H1 (cell line): ENCODE data around the gene ABCC2. TPM values are rescaled to one million over a fixed set of nuclear protein-coding genes. Genes with fewer than 3 reads are reported as not detected.

Experiments
- CTCF ChIA-PET: fragments of 300-600 bp; sonication (Branson Sonifier 250); formaldehyde crosslinking; loops from one replicate; lab custom pipeline; 2021; ENCODE audit not compliant: partially characterized antibody; lab: Charles Lee
- POLR2A ChIA-PET: fragments of 300-600 bp; sonication (Branson Sonifier 250); formaldehyde crosslinking; loops from one replicate; lab custom pipeline; 2021; ENCODE audit warnings: inconsistent platforms; ENCODE audit not compliant: partially characterized antibody; lab: Charles Lee
- DNase-seq, 2 experiments: peaks; one replicate each; pipeline versions ENCODE4 v3.0.0 to v3.0.0-alpha.2; 2010 to 2022; ENCODE audit warnings: low spot score in 2 of 2, low read depth in 1 of 2, mixed read lengths in 1 of 2
- FAIRE-seq: peaks from 2 replicates; lab custom pipeline; 2011; peaks lifted over from hg19 to GRCh38; lab: Jason Lieb, UNC
- H2AFZ ChIP-seq: 2 replicates; pipeline ENCODE4 v1.8.1; 2012; ENCODE audit warnings: low read length, inconsistent platforms
- H2AK5ac ChIP-seq: 2 replicates; pipeline ENCODE4 v1.6.1; 2013; ENCODE audit warnings: low read depth, low read length
- H2BK120ac ChIP-seq: replicated peaks from 2 replicates; pipeline ENCODE3; 2013; ENCODE audit warnings: low read depth, low read length, inconsistent platforms
- H2BK12ac ChIP-seq: 2 replicates; pipeline ENCODE4 v1.6.1; 2013; ENCODE audit warnings: low read depth, low read length
- H2BK15ac ChIP-seq: 2 replicates; pipeline ENCODE4 v1.6.1; 2013; ENCODE audit warnings: low read length
- H2BK20ac ChIP-seq: 2 replicates; pipeline ENCODE4 v1.6.1; 2013; ENCODE audit warnings: low read length
- H2BK5ac ChIP-seq: 2 replicates; pipeline ENCODE4 v1.6.1; 2013; ENCODE audit warnings: low read depth, low read length
- H3K14ac ChIP-seq: 2 replicates; pipeline ENCODE4 v1.6.1; 2013; ENCODE audit warnings: inconsistent platforms; ENCODE audit not compliant: insufficient read length
- H3K18ac ChIP-seq: 2 replicates; pipeline ENCODE4 v1.6.1; 2013; ENCODE audit warnings: low read length; ENCODE audit errors: extremely low read depth
- H3K23ac ChIP-seq: 2 replicates; pipeline ENCODE4 v1.6.1; 2013; ENCODE audit warnings: inconsistent platforms; ENCODE audit not compliant: insufficient read length
- H3K23me2 ChIP-seq: 2 replicates; pipeline ENCODE4 v1.6.1; 2013; ENCODE audit warnings: low read depth, low read length
- H3K27ac ChIP-seq: 2 replicates; pipeline ENCODE4 v1.6.1; 2011; ENCODE audit warnings: low read depth, low read length, inconsistent platforms
- H3K27me3 ChIP-seq, 4 experiments: replicated peaks in 1 of 4; 1 replicate in 1 of 4; 2 replicates in 3 of 4; pipeline versions ENCODE4 v1.6.1 to v1.8.1; 2011 to 2013; ENCODE audit warnings: low read length in 3 of 4, mild to moderate bottlenecking in 3 of 4, inconsistent platforms in 2 of 4, mixed read lengths in 2 of 4, moderate library complexity in 1 of 4; ENCODE audit not compliant: control insufficient read depth in 3 of 4, insufficient read depth in 3 of 4; ENCODE audit errors: extremely low read depth in 1 of 4
- H3K36me3 ChIP-seq, 4 experiments: 2 replicates each; pipeline versions ENCODE4 v1.6.1 to v1.8.1; 2011 to 2013; ENCODE audit warnings: mild to moderate bottlenecking in 4 of 4, low read length in 3 of 4, moderate library complexity in 2 of 4, control low read depth in 1 of 4, inconsistent platforms in 1 of 4; ENCODE audit not compliant: insufficient read depth in 4 of 4, control insufficient read depth in 2 of 4
- H3K4ac ChIP-seq: replicated peaks from 2 replicates; pipeline ENCODE3; 2013; ENCODE audit warnings: low read length, low read depth, mixed read lengths, inconsistent platforms; ENCODE audit not compliant: insufficient read length
- H3K4me1 ChIP-seq, 4 experiments: replicated peaks in 1 of 4; 1 replicate in 1 of 4; 2 replicates in 3 of 4; pipeline versions ENCODE4 v1.6.1 to v1.8.1; 2011 to 2013; ENCODE audit warnings: low read length in 3 of 4, inconsistent platforms in 2 of 4, mixed read lengths in 1 of 4; ENCODE audit not compliant: insufficient read depth in 4 of 4, control insufficient read depth in 3 of 4
- H3K4me2 ChIP-seq, 2 experiments: 2 replicates each; pipeline versions ENCODE4 v1.6.1 to v1.8.1; 2011 to 2013; ENCODE audit warnings: low read depth in 2 of 2, low read length in 2 of 2, control low read depth in 1 of 2, inconsistent platforms in 1 of 2, mild to moderate bottlenecking in 1 of 2; ENCODE audit not compliant: insufficient read depth in 1 of 2
- H3K4me3 ChIP-seq, 4 experiments: fragments of 200-600, 300-600 bp in 1 of 4; sonication (generic), shearing (Covaris generic), sonication (Bioruptor Twin) in 1 of 4; 2 replicates each; pipeline versions ENCODE4 v1.5.1 to v1.8.1; 2011 to 2016; ENCODE audit warnings: low read length in 4 of 4, low read depth in 3 of 4, control low read depth in 2 of 4, inconsistent platforms in 2 of 4, mild to moderate bottlenecking in 2 of 4, mixed read lengths in 1 of 4, moderate library complexity in 1 of 4; ENCODE audit not compliant: insufficient read depth in 2 of 4; ENCODE audit errors: extremely low read depth in 1 of 4
- H3K56ac ChIP-seq: replicated peaks from 2 replicates; pipeline ENCODE3; 2013; ENCODE audit warnings: low read depth, mild to moderate bottlenecking, mixed read lengths, low read length, inconsistent platforms; ENCODE audit not compliant: insufficient read length
- H3K79me1 ChIP-seq: 2 replicates; pipeline ENCODE4 v1.6.1; 2013; ENCODE audit warnings: low read depth, low read length, control low read depth
- H3K79me2 ChIP-seq, 2 experiments: 2 replicates each; pipeline versions ENCODE4 v1.6.1 to v1.8.1; 2012 to 2013; ENCODE audit warnings: low read length in 2 of 2, mild to moderate bottlenecking in 2 of 2, inconsistent platforms in 1 of 2; ENCODE audit not compliant: insufficient read depth in 2 of 2, control insufficient read depth in 1 of 2
- H3K9ac ChIP-seq, 4 experiments: replicated peaks in 1 of 4; 1 replicate in 1 of 4; 2 replicates in 3 of 4; pipeline versions ENCODE4 v1.6.1 to v1.8.1; 2011 to 2013; ENCODE audit warnings: low read depth in 3 of 4, low read length in 3 of 4, control low read depth in 2 of 4, mild to moderate bottlenecking in 2 of 4, moderate library complexity in 2 of 4, inconsistent platforms in 1 of 4; ENCODE audit errors: extremely low read depth in 1 of 4
- H3K9me3 ChIP-seq, 2 experiments: 2 replicates each; pipeline versions ENCODE4 v1.6.1 to v1.8.1; 2012 to 2013; ENCODE audit warnings: mild to moderate bottlenecking in 2 of 2, moderate library complexity in 2 of 2, control low read depth in 1 of 2, inconsistent platforms in 1 of 2, low read depth in 1 of 2, low read length in 1 of 2, mixed read lengths in 1 of 2; ENCODE audit not compliant: insufficient read depth in 2 of 2
- H4K20me1 ChIP-seq, 2 experiments: replicated peaks in 1 of 2; 2 replicates each; pipeline versions ENCODE3 to v1.8.1; 2011 to 2013; ENCODE audit warnings: inconsistent platforms in 2 of 2, low read length in 2 of 2, mild to moderate bottlenecking in 1 of 2; ENCODE audit not compliant: insufficient read depth in 2 of 2, control insufficient read depth in 1 of 2
- H4K5ac ChIP-seq: 2 replicates; pipeline ENCODE4 v1.6.1; 2013; ENCODE audit warnings: low read length, low read depth, mixed read lengths, inconsistent platforms; ENCODE audit not compliant: insufficient read length
- H4K8ac ChIP-seq: 2 replicates; pipeline ENCODE4 v1.8.0; 2013; ENCODE audit warnings: mild to moderate bottlenecking, moderate library complexity, low read length, inconsistent platforms; ENCODE audit not compliant: insufficient read depth; ENCODE audit errors: extremely low read depth
- H4K91ac ChIP-seq: replicated peaks from 2 replicates; pipeline ENCODE3; 2013; ENCODE audit warnings: low read length, mixed read lengths, inconsistent platforms; ENCODE audit not compliant: insufficient read length
- ATF2 ChIP-seq: IDR thresholded peaks from 2 replicates; pipeline ENCODE4 v1.6.1; 2012; ENCODE audit warnings: low read length, inconsistent platforms
- CBX5 ChIP-seq: fragments of 300-800, 300-1000 bp; sonication (generic); IDR thresholded peaks from 2 replicates; pipeline ENCODE4 v1.7.1; 2016; ENCODE audit warnings: antibody characterized with exemption, low read length, low read depth
- CHD2 ChIP-seq: IDR thresholded peaks from 2 replicates; pipeline ENCODE4 v1.6.1; 2012; ENCODE audit warnings: low read length, improper control_type of control experiment
- YY1 ChIP-seq: IDR thresholded peaks from 2 replicates; pipeline ENCODE4 v1.6.1; 2011; ENCODE audit warnings: low read depth, mild to moderate bottlenecking, low read length
- WGBS, 2 experiments: shearing (Covaris generic) in 1 of 2; methylation state at CpG; one replicate each; pipeline versions ENCODE4 v1.1.6 to v1.1.7; 2013 to 2015; ENCODE audit warnings: low lambda C conversion rate in 2 of 2, mixed read lengths in 2 of 2, inconsistent platforms in 1 of 2, low coverage in 1 of 2, missing lambda C conversion rate in 1 of 2; ENCODE audit not compliant: insufficient replicate concordance in 2 of 2, insufficient coverage in 1 of 2, insufficient read length in 1 of 2; ENCODE audit errors: extremely low coverage in 1 of 2, missing lambda C conversion rate in 1 of 2; 5-methylcytosine and 5-hydroxymethylcytosine counted together
- polyA plus RNA-seq, 7 experiments: library from polyadenylated mRNA; depleted of rRNA in 3 of 7; stranded (reverse) in 5 of 7; unstranded in 2 of 7; fragments of >200 nt in 5 of 7; fragments of 200-250 nt in 2 of 7; gene quantifications; 1 replicate in 5 of 7; 2 replicates in 1 of 7; 4 replicates in 1 of 7; pipeline versions ENCODE4 v1.2.1 to v1.2.3, GENCODE V29; 2011 to 2013; ENCODE audit warnings: missing spikeins in 2 of 7, mixed read lengths in 2 of 7
- total RNA-seq: library from RNA; stranded (reverse); fragmentation: NEBNext Ultra II Directional; extraction: Animal tissue kit (Norgen Biotek cat#: 25700); gene quantifications from 2 replicates; pipeline ENCODE4 v1.2.1, GENCODE V29; 2021

ABCC2 gene
- total and polyA plus RNA-seq, 2 of the 8 experiments (the other 6 are each of a cell fraction or from before 2014, with no cell fraction given): 0.74 to 1.1 TPM

GRCh38 chr10:99733366-99733765 is 49.1 kb upstream of the ABCC2 start:
- TF ChIP-seq CHD2 (no peak), CBX5 (no peak), YY1 (no peak), ATF2 (no peak)
- Histone ChIP-seq H2AFZ (no peak overlapping the region), H3K4me1 (no peaks in the 10 kb centered on the region), H2BK12ac (no peak overlapping the region), H2BK15ac (no peak overlapping the region), H2BK20ac (no peak overlapping the region), H3K18ac (no peak overlapping the region), H3K36me3 (peaks cover 0 to 19% (median 10%) of the 10 kb centered on the region in 4 experiments; a peak in 2 of 8 replicates), H3K27me3 (no peaks in the 10 kb centered on the region), H3K9me3 (no peaks in the 10 kb centered on the region), H2AK5ac (no peak overlapping the region), H3K4ac (no peak overlapping the region), H4K91ac (no peak overlapping the region), H3K14ac (no peak overlapping the region), H4K20me1 (peaks cover 0 to 1% of the 10 kb centered on the region in 2 experiments), H3K4me3 (no peak overlapping the region; a peak in 1 of 8 replicates), H2BK5ac (no peak overlapping the region), H3K79me1 (peaks cover 2% of the 10 kb centered on the region; the same call in 1 of the 2 replicates), H3K79me2 (peaks cover 0 to 22% of the 10 kb centered on the region in 2 experiments; a peak in 2 of 4 replicates), H4K8ac (no peak overlapping the region), H4K5ac (no peak overlapping the region), H3K4me2 (peak overlapping the region in 1 of 2 experiments; percentile 67; a peak in 1 of 4 replicates), H3K27ac (no peak overlapping the region), H2BK120ac (no peak overlapping the region), H3K56ac (no peak overlapping the region), H3K9ac (no peak overlapping the region; a peak in 1 of 7 replicates), H3K23me2 (no peaks in the 10 kb centered on the region), H3K23ac (no peak overlapping the region)
- CTCF ChIA-PET: interaction anchor here (0.6 to 1.9 kb wide), 7 partner anchors 8 to 297 kb away, joined by 3 to 8 read pairs (median 4); no protein-coding TSS in a partner anchor
- DNase-seq: no peak
- no peak for FAIRE-seq
- 93% methylated on average over 8 of the region's 8 CpGs; no CpG with 5 or more reads in 1 of the 2 experiments for WGBS, 2 experiments
- POLR2A ChIA-PET: interaction anchor here (0.6 to 2.2 kb wide), 3 partner anchors 19 to 303 kb away, joined by 3 to 11 read pairs (median 9); partner anchors contain the start of gene GOT1
